Measurements from ENCODE around the gene L3MBTL4.

DNA sequence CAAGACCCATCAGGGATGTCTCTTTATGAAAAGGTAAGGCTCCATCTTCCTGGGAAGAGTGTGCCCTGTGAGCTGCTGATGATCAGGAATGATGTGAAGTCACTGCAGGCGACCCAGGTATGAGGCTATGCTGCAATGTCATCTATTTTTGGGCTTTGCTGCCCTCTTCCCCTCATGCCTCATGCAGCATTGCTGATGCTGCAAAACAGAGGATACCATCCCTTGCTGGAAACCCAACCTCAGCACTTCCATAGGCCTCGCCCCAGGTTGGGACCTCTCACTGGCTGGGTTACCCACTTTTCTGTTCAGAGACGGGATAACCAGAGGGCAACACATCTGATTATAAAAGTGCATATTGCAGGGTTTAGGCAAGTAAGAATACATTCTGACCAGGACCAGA, 255.8 kb downstream of the L3MBTL4 start:
- TF ChIP-seq, protein P1, sequence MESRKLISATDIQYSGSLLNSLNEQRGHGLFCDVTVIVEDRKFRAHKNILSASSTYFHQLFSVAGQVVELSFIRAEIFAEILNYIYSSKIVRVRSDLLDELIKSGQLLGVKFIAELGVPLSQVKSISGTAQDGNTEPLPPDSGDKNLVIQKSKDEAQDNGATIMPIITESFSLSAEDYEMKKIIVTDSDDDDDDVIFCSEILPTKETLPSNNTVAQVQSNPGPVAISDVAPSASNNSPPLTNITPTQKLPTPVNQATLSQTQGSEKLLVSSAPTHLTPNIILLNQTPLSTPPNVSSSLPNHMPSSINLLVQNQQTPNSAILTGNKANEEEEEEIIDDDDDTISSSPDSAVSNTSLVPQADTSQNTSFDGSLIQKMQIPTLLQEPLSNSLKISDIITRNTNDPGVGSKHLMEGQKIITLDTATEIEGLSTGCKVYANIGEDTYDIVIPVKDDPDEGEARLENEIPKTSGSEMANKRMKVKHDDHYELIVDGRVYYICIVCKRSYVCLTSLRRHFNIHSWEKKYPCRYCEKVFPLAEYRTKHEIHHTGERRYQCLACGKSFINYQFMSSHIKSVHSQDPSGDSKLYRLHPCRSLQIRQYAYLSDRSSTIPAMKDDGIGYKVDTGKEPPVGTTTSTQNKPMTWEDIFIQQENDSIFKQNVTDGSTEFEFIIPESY (IDR thresholded peaks at IDR 0.05; ENCODE audit: borderline replicate concordance, low read depth), result no peak
- TF ChIP-seq FOXM1 (IDR thresholded peaks at IDR 0.05; ENCODE audit: low read depth), result no peak
- TF ChIP-seq, protein P2, sequence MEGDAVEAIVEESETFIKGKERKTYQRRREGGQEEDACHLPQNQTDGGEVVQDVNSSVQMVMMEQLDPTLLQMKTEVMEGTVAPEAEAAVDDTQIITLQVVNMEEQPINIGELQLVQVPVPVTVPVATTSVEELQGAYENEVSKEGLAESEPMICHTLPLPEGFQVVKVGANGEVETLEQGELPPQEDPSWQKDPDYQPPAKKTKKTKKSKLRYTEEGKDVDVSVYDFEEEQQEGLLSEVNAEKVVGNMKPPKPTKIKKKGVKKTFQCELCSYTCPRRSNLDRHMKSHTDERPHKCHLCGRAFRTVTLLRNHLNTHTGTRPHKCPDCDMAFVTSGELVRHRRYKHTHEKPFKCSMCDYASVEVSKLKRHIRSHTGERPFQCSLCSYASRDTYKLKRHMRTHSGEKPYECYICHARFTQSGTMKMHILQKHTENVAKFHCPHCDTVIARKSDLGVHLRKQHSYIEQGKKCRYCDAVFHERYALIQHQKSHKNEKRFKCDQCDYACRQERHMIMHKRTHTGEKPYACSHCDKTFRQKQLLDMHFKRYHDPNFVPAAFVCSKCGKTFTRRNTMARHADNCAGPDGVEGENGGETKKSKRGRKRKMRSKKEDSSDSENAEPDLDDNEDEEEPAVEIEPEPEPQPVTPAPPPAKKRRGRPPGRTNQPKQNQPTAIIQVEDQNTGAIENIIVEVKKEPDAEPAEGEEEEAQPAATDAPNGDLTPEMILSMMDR (IDR thresholded peaks at IDR 0.05), result no peak
- TF ChIP-seq, protein P3, sequence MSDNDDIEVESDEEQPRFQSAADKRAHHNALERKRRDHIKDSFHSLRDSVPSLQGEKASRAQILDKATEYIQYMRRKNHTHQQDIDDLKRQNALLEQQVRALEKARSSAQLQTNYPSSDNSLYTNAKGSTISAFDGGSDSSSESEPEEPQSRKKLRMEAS (IDR thresholded peaks at IDR 0.05; ENCODE audit: low read depth), result no peak
- TF ChIP-seq FOSL2 (IDR thresholded peaks at IDR 0.05; ENCODE audit: borderline replicate concordance, low read depth), result no peak
- TF ChIP-seq EP300 (IDR thresholded peaks at IDR 0.05; ENCODE audit: borderline replicate concordance in 1 of 2, low read depth in 1 of 2, low read length in 1 of 2), result no peak
- no peak for TF ChIP-seq SIN3A (IDR thresholded peaks at IDR 0.05; ENCODE audit: borderline replicate concordance, low read depth, low read length)
- TF ChIP-seq POLR2AphosphoS5 (IDR thresholded peaks at IDR 0.05; ENCODE audit: low read depth, low read length), result no peak
- TF ChIP-seq TCF12 (IDR thresholded peaks at IDR 0.05), result no peak
- TF ChIP-seq, protein P4, sequence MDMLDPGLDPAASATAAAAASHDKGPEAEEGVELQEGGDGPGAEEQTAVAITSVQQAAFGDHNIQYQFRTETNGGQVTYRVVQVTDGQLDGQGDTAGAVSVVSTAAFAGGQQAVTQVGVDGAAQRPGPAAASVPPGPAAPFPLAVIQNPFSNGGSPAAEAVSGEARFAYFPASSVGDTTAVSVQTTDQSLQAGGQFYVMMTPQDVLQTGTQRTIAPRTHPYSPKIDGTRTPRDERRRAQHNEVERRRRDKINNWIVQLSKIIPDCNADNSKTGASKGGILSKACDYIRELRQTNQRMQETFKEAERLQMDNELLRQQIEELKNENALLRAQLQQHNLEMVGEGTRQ (IDR thresholded peaks at IDR 0.05; ENCODE audit: borderline replicate concordance, low read depth, low read length), result no peak

All from SK-N-SH (cell line).